Measurements from ENCODE around the gene MYO7A. TPM values are rescaled to one million over a fixed set of nuclear protein-coding genes. Genes with fewer than 3 reads are reported as not detected.

Gene MYO7A
- total RNA-seq, 1 experiment from 2014 or later = 3.5 TPM

GRCh38 chr11:77118086-77118485 lies 10.0 kb upstream of the MYO7A start:
- no peak overlapping the region for H3K4me2 ChIP-seq
- intact Hi-C loops (cut with micrococcal nuclease; ENCODE audit: unreplicated experiment) = no loop called here
- H2AFZ ChIP-seq = no peak overlapping the region
- H3K4me1 ChIP-seq (replicated peaks; ENCODE audit: insufficient read depth) = peaks cover 3% of the 10 kb centered on the region; the same call in 1 of the 2 replicates
- DNase-seq = no peak
- no peaks in the 10 kb centered on the region for H3K27me3 ChIP-seq (ENCODE audit: insufficient read depth, low read depth)
- no peak overlapping the region for H3K4me3 ChIP-seq
- no peaks in the 10 kb centered on the region for H3K9me3 ChIP-seq (ENCODE audit: insufficient read depth, low read depth)
- no peaks in the 10 kb centered on the region for H3K79me2 ChIP-seq (ENCODE audit: low read depth)
- no peaks in the 10 kb centered on the region for H3K36me3 ChIP-seq (ENCODE audit: low read depth)
- H3F3A ChIP-seq (ENCODE audit: insufficient read depth, low read depth) = no peaks in the 10 kb centered on the region
- no peaks in the 10 kb centered on the region; the same call in 1 of the 2 replicates for H4K20me1 ChIP-seq (ENCODE audit: insufficient read depth)
- TF ChIP-seq CTCF (conservative IDR thresholded peaks at IDR 0.05) = no peak
- no peak for TF ChIP-seq EZH2 (IDR thresholded peaks at IDR 0.05; ENCODE audit: low read depth)
- H3K9me2 ChIP-seq (ENCODE audit: insufficient read depth) = no peaks in the 10 kb centered on the region
- no peak overlapping the region for H3K27ac ChIP-seq
- ChIA-PET CTCF (no interaction called here), POLR2A (ENCODE audit: unreplicated experiment) (no interaction called here)
- BruUV-seq (replicated peaks) = no TSS peak

DNA sequence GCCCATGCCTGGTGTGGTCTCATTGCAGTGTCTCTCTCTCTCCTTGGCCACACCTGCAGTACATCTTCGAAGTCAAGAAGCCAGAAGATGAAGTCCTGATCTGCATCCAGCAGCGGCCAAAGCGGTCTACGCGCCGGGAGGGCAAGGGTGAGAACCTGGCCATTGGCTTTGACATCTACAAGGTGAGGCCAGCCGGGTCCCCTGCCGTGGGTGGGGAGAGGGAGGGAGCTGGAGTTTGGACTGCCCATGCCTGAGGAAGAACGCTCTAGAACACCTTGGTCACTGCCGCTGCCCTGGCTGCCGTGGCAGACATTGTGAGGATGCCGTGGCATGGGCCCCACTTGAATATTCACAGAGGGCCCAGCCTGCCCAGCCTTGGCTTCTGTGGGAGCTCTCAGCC lies 9.1 kb upstream of the MYO7A start:
- Histone ChIP-seq H3K9me2 (ENCODE audit: insufficient read depth) (no peaks in the 10 kb centered on the region), H3K36me3 (ENCODE audit: low read depth) (no peaks in the 10 kb centered on the region), H3K4me3 (no peak overlapping the region), H3K4me1 (replicated peaks; ENCODE audit: insufficient read depth) (no peaks in the 10 kb centered on the region), H3F3A (ENCODE audit: insufficient read depth, low read depth) (no peaks in the 10 kb centered on the region), H3K79me2 (ENCODE audit: low read depth) (no peaks in the 10 kb centered on the region), H3K27me3 (ENCODE audit: insufficient read depth, low read depth) (no peaks in the 10 kb centered on the region), H3K9me3 (ENCODE audit: insufficient read depth, low read depth) (no peaks in the 10 kb centered on the region), H3K27ac (no peak overlapping the region), H4K20me1 (ENCODE audit: insufficient read depth) (no peaks in the 10 kb centered on the region; the same call in 1 of the 2 replicates), H2AFZ (no peak overlapping the region), H3K4me2 (no peak overlapping the region)
- no TSS peak for BruUV-seq (replicated peaks)
- DNase-seq = no peak
- intact Hi-C loops (cut with micrococcal nuclease; ENCODE audit: unreplicated experiment) = no loop called here
- TF ChIP-seq EZH2 (IDR thresholded peaks at IDR 0.05; ENCODE audit: low read depth) = no peak
- no peak for TF ChIP-seq CTCF (conservative IDR thresholded peaks at IDR 0.05)
- POLR2A ChIA-PET (ENCODE audit: unreplicated experiment) = no interaction called here
- CTCF ChIA-PET = no interaction called here

DNA sequence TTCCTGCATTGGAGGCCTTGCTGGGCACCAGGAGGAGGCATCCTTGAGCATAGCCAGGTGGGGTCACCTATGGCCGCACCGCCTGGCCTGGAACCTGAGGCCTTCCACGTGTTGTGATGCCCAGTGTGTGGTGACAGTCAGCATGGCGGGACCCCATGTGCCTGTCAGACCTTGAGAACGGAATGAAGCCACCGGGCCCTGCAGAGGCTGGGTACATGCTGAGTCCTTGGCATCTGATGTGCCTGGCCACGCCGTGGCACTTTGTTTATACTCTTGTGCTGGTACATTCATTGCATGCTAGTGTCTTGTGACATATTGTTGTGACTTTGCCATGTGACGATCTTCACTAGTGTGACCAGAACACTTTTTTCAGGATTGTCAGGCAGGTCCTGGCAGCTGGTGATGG lies 8.5 kb upstream of the MYO7A start:
- no peaks in the 10 kb centered on the region for H3K4me1 ChIP-seq (replicated peaks; ENCODE audit: insufficient read depth)
- H3K27ac ChIP-seq = no peak overlapping the region
- no peaks in the 10 kb centered on the region for H3K79me2 ChIP-seq (ENCODE audit: low read depth)
- no peaks in the 10 kb centered on the region for H3F3A ChIP-seq (ENCODE audit: insufficient read depth, low read depth)
- TF ChIP-seq CTCF (conservative IDR thresholded peaks at IDR 0.05) = no peak
- no peak for TF ChIP-seq EZH2 (IDR thresholded peaks at IDR 0.05; ENCODE audit: low read depth)
- H2AFZ ChIP-seq = no peak overlapping the region
- ChIA-PET POLR2A (ENCODE audit: unreplicated experiment) (no interaction called here), CTCF (no interaction called here)
- H3K9me2 ChIP-seq (ENCODE audit: insufficient read depth) = no peaks in the 10 kb centered on the region
- no peaks in the 10 kb centered on the region for H3K27me3 ChIP-seq (ENCODE audit: insufficient read depth, low read depth)
- intact Hi-C loops (cut with micrococcal nuclease; ENCODE audit: unreplicated experiment) = no loop called here
- no peak overlapping the region for H3K4me3 ChIP-seq
- no TSS peak for BruUV-seq (replicated peaks)
- no peak overlapping the region for H3K4me2 ChIP-seq
- H4K20me1 ChIP-seq (ENCODE audit: insufficient read depth) = no peaks in the 10 kb centered on the region; the same call in 1 of the 2 replicates
- H3K9me3 ChIP-seq (ENCODE audit: insufficient read depth, low read depth) = no peaks in the 10 kb centered on the region
- H3K36me3 ChIP-seq (ENCODE audit: low read depth) = no peaks in the 10 kb centered on the region
- no peak for DNase-seq
